NB4 (cell line): ENCODE results near the gene GALNTL6.

ENCODE experiments used
- DNase-seq: peaks from one replicate; pipeline ENCODE4 v3.0.0; 2010; ENCODE audit warnings: low read depth
- H3K4me3 ChIP-seq: one replicate; pipeline ENCODE4 v1.5.1; 2011; ENCODE audit warnings: mild to moderate bottlenecking, low read depth, low read length, moderate library complexity
- CTCF ChIP-seq: IDR thresholded peaks from one replicate; pipeline ENCODE4 v1.5.1; 2012; ENCODE audit warnings: low read depth, low read length
- MYC ChIP-seq: IDR thresholded peaks from 2 replicates; pipeline ENCODE4 v1.6.1; 2011; ENCODE audit warnings: low read depth, low read length
- POLR2A ChIP-seq: IDR thresholded peaks from 2 replicates; pipeline ENCODE4 v1.6.1; 2011; ENCODE audit warnings: mild to moderate bottlenecking; ENCODE audit not compliant: insufficient read length; ENCODE audit errors: extremely low read depth
- TF ChIP-seq, protein P1 (sequence below): IDR thresholded peaks from 2 replicates; pipeline ENCODE4 v1.6.1; 2011; ENCODE audit warnings: low read depth, low read length

GALNTL6 gene

GRCh38 chr4:171948038-171948437 lies 134.8 kb downstream of the GALNTL6 start:
- no peak for DNase-seq
- TF ChIP-seq POLR2A (no peak), MYC (no peak), CTCF (no peak)
- TF ChIP-seq, protein P1, sequence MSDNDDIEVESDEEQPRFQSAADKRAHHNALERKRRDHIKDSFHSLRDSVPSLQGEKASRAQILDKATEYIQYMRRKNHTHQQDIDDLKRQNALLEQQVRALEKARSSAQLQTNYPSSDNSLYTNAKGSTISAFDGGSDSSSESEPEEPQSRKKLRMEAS = no peak

GRCh38 chr4:171954650-171955049 lies 141.4 kb downstream of the GALNTL6 start:
- DNase-seq = peak; percentile 12
- TF ChIP-seq MYC = no peak
- TF ChIP-seq CTCF = no peak
- TF ChIP-seq POLR2A = no peak
- TF ChIP-seq, protein P1 = no peak

More at GRCh38 chr4:171948038-171948437, 134.8 kb downstream of the GALNTL6 start:
- H3K4me3 ChIP-seq = no peak overlapping the region

DNA sequence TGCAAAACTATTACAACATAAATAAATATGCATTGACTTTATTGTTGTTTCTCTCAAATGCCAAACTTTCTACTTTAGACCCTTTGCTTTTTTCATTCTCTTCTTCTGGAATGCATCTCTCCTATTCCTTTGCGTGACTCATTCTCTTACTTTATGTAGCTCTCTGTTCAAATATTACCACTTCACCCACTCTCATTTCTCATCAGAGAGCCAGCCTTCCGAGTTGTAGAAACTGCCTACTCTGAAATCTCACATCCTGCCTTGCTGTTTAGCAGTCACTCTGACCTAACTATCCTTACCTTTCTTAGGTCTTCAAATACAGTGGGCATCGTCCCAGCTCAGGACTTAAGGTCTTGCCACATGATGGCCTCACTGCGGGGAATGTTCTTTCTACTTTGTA lies 143.5 kb downstream of the GALNTL6 start:
- TF ChIP-seq CTCF = no peak
- no peak for TF ChIP-seq MYC
- TF ChIP-seq POLR2A = no peak
- TF ChIP-seq, protein P1 = no peak
- no peak for DNase-seq
- no peak overlapping the region for H3K4me3 ChIP-seq

More at GRCh38 chr4:171954650-171955049, 141.4 kb downstream of the GALNTL6 start:
- H3K4me3 ChIP-seq = no peak overlapping the region

GRCh38 chr4:171962110-171962509 lies 148.9 kb downstream of the GALNTL6 start:
- H3K4me3 ChIP-seq = no peak overlapping the region
- TF ChIP-seq CTCF (no peak), POLR2A (no peak), MYC (no peak)
- TF ChIP-seq, protein P1 = no peak
- DNase-seq = no peak

DNA sequence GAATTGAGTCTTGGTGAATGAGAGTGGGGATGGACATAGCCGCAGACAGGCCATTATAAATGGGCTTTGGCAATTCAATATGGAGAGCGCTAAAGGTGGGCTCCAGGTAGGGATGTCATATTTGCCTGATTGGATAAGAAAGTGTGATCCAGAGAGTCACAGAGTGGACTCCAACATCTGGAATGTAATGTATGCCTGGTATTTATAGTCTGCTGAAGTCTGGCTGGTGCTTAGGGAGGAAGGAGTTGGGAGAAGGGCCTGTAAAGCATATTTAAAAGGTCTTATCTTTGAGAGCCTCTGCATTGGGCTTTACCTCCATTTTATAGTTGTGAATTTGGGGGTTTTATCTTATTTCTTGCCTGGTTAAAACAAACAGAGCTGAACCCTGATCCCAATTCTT lies 153.2 kb downstream of the GALNTL6 start:
- no peak overlapping the region for H3K4me3 ChIP-seq
- no peak for TF ChIP-seq MYC
- no peak for TF ChIP-seq POLR2A
- no peak for TF ChIP-seq CTCF
- TF ChIP-seq, protein P1 = no peak
- no peak for DNase-seq

GRCh38 chr4:171978216-171978615 lies 165.0 kb downstream of the GALNTL6 start:
- no peak for TF ChIP-seq POLR2A
- no peak for TF ChIP-seq MYC
- TF ChIP-seq, protein P1 = no peak
- no peak for TF ChIP-seq CTCF
- no peak overlapping the region for H3K4me3 ChIP-seq
- no peak for DNase-seq
